ENCODE results near the gene DGKQ.
"Not testable (repeated sequence)": the region's sequence is repeated elsewhere in the genome, so short reads cannot be mapped to it uniquely, and the experiment has no call there.

DGKQ gene

DNA sequence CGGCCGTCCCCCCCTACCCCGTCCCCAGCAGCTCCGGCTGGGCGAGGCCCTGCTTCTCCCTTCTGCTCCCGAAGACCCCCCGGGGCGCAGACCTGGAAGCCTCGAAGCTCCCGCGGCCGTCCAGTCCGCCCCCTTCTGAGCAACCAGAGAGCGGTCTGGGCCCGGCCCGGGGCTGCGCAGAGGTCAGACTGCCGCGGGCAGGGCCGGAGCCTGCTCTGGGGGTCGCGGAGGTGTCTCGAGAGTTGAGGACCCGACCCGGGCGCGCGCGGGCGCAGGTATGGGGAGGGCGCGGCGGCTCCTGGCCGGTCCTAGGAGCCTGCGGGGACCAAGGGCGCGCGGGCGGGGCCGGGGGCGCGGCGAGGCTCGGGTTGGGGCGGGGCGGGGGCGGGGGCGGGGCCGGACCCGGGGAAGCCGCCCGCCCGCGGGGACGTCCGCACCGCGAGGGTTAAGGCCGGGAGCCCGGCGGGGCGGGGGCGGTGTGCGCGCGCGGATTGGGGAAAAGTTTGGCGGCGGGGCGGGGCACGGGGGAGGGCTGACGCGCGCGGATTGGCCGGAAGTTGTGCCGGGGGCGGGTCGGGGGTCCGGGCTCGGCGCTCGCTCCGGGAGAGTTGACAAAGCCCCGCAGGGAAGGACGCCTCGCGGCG is 37.8 kb upstream of the DGKQ start, which contains the start of gene FGFRL1:
FGFRL1 (plus strand) TSS at position 605 of the 644 bp plus-strand sequence. CDS start 860 bp downstream, outside the sequence.
- DNase-seq (ENCODE audit: low read depth in 2 of 2, low spot score in 1 of 2) = peak; percentile 75 to 82

DNA sequence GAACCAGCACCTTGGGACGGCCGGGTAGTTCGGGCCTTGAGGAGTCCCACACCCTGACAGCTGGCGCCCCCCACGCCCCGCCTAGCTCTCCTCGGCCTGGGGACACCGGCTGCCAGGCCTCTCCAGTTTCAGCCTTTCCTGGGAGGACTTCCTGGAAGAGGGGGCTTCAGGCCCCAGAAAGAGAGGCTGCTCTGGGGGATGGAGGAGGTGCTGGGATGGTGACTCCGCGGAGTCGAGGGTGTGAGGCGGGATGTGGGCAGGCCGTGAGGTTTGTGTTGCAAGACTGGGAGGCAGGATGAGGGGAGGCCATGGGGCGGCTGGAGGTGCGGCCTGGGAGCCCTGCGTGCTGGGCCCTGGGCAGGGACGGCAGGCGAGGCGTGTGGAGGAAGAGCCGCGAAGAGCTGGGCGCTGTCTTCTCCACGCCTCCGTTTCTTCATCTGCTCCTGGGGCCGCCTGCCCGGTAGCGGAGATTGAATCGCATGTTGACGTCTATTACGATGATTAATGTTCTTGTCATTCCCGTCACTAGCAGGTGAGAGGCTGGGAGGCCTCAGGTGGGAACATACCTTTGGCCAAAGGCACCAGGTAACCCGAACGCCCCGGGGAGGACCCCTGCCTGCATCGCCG is 37.1 kb upstream of the DGKQ start:
- DNase-seq (ENCODE audit: low read depth in 2 of 2, low spot score in 1 of 2) = peak; percentile 18 to 37

DNA sequence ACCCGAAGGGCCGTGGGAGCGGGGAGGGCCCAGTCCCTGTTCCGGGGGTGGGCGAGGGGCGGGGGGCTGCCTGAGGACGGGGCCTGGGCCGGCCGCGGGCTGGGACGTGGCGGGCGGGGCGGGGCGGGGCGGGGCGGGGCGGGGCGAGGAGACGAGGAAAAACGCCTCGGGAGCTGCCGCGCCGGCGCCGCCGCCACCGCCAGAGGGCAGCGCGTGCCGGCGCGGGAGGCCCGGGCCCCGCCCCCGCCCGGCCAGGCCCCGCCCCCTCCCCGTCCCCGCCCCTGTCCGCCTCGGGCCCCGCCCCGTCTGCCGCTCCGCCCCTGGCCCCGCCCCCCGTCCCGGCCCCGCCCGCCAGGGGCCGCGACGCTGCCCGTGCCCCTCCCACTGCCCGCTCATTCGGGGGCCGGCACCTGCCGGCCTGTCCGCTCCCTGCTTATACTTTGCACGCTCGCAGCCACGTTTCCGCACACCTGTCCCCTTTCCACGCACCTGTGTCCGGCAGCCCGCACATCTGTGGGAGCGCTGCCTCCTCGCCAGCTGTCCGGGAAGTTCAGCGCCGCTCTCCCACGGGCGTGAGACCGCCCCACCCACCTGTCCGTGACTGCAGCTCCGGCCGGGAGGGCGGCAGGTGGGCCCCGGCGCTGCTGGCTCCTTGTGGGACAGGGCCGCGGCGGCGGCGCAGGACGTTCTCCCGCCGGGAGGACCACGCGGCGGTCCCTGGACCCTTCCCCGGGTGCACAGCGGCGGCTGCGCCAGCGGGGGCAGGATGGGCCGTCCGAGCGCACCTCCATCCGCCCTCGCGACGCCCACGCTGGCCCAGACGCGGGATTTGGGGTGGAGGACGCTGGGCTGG is 36.4 kb upstream of the DGKQ start:
- peak; percentile 43 to 48 for DNase-seq (ENCODE audit: low read depth in 2 of 2, low spot score in 1 of 2)

DNA sequence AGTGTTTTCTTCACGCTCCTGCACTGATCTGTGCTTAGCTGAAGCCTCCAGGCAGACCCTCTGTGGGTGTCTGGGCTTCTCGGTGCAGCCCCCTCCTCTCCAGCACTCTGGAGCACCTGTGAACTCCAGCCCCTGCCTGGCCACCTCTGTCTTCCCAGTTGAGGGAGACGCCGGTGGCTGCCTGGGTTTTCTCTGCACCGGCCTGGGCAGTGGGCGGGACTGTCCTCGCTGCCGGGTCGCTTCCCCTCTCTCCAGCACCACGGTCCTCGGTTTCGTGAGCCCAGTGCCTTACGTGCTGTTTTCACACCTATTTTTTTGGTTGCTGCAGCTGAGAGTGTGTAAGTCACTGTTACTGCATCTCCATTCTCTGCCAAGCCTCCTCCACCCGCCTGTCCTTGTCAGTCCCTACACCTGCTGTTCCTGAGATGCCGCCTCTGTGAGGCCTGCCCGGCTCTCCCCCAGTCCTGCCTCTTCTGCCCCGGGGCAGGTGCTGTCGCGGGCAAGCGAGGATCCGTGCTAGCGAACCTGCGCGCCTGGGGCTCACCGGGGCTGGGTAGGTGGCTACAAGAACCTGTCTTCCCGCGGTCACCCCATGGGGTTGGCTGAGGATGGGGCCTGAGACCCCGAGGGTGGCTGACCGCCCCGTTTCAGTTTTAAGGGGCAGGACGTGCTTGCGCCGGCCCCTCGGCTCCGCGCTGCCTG is 35.6 kb upstream of the DGKQ start:
- no peak for DNase-seq (ENCODE audit: low read depth in 2 of 2, low spot score in 1 of 2)

DNA sequence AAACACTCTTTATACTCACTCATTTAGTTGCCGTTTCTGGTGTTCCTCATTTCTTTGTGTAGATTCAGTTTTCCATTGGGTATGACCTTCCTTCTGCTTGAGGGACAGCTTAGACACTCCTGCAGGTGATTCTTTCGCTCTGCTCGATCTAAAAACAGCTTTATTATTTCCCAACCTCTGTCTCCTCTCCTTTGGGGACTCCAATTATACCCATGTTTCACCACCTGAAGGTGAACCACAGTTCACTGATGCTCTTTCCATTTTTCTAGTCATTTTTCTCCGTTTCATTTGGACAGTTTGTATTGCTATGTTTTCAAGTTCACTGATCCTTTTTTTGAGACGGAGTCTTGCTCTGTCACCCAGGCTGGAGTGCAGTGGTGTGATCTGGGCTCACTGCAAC is 33.5 kb upstream of the DGKQ start:
- DNase-seq (ENCODE audit: low read depth in 2 of 2, low spot score in 1 of 2) = no peak

DNA sequence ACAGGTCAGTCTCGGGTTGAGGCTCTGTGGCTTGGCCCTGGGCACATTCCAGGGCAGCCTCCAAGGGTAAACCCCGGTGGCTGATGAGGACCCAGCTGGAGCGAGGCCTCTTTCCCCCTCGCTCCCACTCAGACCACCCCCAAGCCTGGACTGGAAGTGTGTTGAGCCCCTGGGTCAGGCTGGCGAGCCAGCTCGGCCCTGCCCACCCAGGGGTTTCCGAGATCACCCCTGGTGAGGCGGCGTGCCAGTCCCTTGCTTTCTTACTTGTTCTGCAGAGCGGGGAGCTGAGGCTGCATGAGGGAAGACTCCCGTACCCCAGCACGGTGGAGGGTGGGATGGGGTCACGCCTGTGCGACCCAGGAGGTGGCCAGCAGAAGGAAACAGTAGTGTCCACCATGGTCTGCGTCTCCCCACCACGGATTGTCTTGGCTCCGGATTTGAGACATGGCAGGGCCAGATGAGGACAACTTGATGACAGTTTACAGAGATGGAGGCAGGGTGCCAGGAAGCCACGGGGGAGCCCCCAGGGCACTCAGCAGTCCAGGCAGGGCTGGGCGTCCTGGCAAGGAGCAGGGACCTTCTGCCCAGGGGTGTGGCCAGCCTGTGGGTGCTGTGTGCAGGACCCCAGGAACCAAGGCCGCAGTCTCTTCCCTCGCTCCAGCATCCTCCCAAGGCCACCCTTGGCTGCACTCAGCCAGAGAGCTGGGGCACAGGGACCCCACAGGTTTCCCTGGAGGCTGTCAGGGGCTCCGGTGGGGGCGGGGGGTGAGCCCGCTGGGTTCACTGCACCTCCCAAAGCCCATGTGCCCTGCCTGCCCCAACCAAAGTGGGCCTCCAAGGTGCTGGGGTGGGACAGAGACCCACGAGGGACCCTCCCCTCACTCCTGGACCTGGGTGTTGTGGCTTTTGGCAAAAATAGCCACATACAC is 31.5 kb upstream of the DGKQ start:
- DNase-seq (ENCODE audit: low read depth in 2 of 2, low spot score in 1 of 2) = no peak

DNA sequence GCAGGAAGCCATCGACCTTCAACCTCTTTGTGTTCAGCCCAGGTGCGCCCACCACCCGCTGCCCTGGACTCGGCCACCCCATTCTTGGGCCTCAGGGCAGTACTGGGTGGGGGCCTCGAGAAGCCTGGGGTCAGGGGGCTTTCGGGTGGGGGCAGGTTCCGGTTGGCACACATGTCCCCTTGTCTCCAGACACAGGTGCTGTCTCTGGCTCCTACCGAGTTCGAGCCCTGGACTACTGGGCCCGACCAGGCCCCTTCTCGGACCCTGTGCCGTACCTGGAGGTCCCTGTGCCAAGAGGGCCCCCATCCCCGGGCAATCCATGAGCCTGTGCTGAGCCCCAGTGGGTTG is 30.7 kb upstream of the DGKQ start:
- no peak for DNase-seq (ENCODE audit: low read depth in 2 of 2, low spot score in 1 of 2)

DNA sequence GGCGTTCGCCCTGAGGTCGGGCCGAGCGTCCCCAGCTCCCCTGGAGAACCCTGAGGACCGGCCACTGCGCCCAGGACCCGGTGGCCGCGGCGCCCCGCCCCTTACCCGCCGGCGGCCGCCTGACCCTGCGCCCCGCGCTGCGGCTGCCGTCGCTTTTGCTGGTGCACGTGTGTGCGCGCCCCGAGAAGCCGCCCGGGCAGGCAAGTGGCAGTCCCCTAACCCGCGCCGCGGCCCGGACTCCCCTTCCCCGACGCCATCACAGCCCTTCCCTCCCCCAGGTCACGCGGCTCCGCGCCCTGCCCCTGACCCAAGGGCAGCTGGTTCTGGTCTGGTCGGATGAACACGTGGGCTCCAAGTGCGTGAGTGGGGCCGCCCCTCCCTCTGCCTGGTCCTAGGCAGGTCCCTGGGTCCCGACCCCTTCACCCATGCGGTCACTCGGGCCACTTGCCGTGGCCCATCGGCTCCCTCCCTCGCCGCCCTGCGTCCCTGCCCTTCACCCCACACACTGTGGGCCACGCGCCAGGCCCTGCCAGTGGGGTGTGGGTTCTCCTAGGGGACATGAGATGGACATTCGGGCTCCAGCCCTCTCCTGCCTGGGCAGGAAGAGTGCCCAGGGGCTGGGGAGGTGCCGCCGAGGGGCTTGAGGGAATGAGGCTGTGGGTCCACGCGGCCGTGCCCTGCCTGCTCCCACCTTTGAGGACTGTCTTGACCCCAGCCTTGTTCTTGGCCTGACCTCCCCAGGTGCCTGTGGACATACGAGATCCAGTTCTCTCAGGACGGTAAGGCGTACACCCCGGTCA is 30.1 kb upstream of the DGKQ start:
- no peak for DNase-seq (ENCODE audit: low read depth in 2 of 2, low spot score in 1 of 2)

DNA sequence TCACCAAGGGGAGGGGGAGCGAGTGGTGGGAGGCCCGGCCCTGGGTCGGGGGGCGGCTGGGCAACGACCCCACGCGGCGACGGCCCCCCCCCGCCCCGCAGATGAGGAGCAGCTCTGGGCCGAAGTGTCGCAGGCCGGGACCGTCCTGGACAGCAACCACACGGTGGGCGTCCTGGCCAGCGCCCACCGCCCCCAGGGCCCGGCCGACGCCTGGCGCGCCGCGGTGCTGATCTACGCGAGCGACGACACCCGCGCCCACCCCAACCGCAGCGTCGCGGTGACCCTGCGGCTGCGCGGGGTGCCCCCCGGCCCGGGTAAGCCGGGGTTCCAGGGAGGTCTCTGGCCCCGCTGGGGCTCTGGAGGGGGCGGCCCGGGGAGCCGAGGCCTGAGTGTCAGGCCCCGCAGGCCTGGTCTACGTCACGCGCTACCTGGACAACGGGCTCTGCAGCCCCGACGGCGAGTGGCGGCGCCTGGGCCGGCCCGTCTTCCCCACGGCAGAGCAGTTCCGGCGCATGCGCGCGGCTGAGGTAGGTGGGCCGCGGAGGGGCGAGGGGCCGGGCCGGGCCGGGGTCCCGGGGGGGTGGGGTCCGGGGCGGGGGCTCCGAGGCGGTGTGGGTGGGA is 29.4 kb upstream of the DGKQ start:
- no peak for DNase-seq (ENCODE audit: low read depth in 2 of 2, low spot score in 1 of 2)

DNA sequence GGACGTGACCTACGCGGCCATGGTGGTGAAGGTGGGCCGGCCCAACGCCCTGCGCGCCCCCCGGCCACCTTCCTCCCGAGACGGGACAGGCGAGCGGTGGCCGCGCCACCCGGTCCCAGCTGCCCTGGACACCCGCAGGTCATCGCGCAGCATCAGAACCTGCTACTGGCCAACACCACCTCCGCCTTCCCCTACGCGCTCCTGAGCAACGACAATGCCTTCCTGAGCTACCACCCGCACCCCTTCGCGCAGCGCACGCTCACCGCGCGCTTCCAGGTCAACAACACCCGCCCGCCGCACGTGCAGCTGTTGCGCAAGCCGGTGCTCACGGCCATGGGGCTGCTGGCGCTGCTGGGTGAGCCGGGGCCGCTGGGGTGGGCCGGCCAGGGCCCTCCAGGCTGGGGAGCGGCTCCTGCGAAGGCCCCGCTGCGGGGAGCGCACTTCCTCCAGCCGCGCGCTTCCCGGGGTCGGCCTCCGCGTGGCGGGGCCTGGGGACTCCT is 28.8 kb upstream of the DGKQ start:
- no peak for DNase-seq (ENCODE audit: low read depth in 2 of 2, low spot score in 1 of 2)

DNA sequence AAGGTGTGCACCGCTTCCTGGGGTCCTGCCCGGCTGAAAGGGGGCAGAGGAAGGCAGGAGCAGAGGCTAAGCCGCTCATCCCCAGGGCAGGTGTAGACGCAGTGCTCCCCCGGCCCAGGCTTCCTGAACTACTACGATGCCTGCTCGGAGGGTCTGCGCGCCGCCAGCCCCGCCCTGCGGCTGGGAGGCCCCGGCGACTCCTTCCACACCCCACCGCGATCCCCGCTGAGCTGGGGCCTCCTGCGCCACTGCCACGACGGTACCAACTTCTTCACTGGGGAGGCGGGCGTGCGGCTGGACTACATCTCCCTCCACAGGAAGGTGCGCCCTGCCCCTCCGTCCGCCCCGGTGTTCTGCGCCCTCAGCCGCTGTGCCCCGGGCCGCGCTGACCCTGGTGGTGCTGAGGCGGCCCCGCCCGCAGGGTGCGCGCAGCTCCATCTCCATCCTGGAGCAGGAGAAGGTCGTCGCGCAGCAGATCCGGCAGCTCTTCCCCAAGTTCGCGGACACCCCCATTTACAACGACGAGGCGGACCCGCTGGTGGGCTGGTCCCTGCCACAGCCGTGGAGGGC is 28.3 kb upstream of the DGKQ start:
- DNase-seq (ENCODE audit: low read depth in 2 of 2, low spot score in 1 of 2) = no peak

DNA sequence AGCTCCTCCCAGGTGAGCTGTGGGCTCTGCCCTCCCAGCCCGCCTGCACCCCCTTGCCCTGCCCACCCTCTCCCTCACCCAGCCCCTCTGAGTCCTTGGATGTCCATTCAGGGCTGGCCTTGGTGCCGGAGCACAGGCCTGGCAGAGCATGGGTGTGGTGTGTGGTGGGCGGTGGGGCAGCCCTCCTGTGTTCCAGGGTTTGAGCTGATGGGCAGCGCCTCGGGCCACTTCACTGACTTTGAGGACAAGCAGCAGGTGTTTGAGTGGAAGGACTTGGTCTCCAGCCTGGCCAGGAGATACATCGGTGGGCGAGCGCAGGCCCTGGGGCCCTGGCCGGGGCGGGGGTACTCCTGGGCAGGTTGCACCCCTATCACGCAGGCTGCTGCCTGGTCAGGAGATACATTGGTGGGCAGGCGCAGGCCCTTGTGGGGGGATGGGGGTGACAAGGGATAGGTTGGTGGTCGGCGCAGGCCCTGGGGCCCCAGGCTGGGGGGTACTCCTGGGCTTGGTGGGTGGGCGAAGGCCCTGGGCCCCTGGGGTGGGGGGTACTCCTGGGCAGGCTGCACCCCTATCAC is 27.4 kb upstream of the DGKQ start:
- DNase-seq (ENCODE audit: low read depth in 2 of 2, low spot score in 1 of 2) = no peak

DNA sequence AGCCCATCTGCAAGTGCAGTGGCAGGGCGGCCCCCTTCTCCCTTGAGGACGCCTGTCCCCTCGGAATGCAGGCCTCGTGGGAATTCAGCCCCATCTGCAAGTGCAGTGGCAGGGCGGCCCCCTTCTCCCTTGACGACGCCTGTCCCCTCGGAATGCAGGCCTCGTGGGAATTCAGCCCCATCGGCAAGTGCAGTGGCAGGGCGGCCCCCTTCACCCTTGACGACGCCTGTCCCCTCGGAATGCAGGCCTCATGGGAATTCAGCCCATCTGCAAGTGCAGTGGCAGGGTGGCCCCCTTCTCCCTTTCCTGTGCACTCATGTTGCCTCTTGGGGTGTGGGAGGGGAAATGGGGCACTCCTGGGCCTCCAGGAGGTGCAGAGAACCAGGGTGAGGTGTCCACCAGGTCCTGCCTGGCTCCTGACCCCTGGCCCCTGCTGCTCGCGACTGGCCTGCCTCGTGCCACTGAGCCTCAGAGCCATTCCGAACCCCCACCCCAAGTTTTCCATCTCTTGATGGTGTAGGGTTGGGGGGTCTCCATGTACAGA is 26.6 kb upstream of the DGKQ start:
- DNase-seq (ENCODE audit: low read depth in 2 of 2, low spot score in 1 of 2) = no peak

DNA sequence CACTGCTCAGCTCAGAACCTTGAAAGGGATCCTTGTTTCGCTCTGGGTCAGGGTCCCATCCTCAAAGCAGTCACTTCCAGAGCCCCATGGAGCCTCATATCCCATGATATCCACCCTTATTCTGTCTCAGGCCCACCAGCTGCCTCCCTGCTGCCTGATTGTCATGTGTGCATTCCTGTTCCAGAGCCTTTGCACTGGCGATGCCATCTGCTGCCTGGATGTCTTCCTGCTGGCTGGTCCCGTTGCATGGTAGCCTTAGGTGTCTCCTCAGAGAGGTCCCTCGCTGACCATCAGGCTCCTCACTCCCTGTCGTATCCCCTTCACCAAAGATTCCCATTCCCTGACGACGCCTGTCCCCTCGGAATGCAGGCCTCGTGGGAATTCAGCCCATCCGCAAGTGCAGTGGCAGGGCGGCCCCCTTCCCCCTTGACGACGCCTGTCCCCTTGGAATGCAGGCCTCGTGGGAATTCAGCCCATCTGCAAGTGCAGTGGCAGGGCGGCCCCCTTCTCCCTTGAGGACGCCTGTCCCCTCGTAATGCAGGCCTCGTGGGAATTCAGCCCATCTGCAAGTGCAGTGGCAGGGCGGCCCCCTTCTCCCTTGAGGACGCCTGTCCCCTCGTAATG is 26.0 kb upstream of the DGKQ start:
- DNase-seq (ENCODE audit: low read depth in 2 of 2, low spot score in 1 of 2) = not testable (repeated sequence)

DNA sequence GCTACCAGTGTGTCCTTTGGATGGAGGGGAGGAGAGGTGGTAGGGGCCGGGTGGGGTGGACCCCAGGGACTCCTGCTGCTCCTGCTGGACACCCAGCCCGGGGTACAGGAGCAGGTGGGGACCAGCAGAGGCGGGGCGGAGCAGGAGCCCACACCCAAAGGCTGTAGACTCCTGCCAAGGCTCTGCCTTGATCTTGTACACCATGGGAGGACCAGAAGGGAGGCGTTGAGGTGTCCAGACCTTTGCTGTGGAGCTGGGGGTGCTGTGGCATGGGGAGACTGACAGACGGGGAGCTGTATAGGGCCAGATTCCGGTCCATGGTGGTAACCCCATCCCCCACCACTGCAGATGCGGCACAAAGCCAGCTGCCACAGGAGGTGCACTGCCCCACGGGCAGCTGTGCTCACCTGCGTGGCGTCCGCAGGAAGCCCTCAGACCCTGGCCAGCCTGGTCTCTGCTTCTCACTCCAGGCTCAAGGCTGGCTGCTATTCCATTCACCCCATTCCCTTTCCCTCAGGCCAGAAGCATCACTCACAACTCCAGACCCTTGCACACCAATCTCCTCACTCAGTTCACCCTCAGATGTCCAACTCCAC is 24.8 kb upstream of the DGKQ start:
- DNase-seq (ENCODE audit: low read depth in 2 of 2, low spot score in 1 of 2) = no peak

DNA sequence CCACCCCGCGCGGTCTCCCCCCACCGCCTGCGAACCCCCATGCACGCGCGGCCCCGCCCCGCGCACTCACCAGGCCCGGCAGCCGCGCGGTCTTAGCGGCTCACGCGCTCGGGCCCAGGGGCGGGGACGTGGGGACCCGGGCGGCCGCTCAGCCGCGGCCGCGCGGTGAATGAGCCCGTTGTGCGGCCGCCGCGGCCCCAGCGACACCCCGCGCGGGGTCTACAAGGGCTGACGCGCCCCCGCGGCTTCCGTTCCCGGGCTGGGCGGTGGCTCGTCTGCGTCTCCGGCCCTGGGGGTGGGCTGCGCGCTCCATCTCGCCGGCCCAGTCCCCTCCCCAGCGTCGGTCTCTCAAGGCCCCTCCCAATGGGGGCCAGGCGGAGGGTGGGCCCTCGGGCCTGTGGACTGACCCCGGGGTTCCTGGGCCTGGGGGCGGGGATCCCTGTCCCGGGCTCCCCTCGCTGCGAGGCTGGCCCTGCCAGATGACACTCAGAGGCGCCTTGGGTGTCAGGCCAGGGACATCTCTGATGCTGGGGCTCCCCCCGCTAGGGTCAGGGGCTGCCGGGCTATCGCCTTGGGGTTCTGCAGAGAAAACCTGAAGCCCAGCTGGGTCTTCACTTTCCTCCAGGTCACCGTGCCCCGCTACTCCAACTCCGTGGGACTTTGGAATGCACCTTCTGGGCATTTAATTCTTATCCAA is 24.2 kb upstream of the DGKQ start:
- DNase-seq (ENCODE audit: low read depth in 2 of 2, low spot score in 1 of 2) = no peak

DNA sequence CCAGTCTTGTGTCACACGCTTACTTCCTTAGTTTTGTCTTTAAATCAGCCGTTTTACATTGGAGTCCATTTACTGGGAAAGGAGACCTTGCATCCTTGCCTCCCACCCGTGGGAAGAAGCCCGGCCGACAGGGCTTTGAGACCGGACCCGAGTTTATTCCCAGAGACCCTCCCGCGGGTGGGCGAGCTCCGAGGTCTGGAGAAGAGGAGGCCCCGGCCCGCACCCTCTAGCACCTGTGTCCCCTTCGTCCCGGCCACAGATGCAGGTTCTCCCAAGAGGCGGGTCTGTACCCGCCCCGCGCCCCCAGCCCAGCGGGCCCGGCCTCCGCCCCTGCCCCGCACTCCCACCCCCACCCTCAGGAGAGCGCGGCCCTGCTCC is 23.6 kb upstream of the DGKQ start:
- DNase-seq (ENCODE audit: low read depth in 2 of 2, low spot score in 1 of 2) = no peak
